Stimulated activated CD8-positive, alpha-beta memory T cell treated with anti-CD3 and anti-CD28 coated beads, Interleukin-12 subunit alpha, Interleukin-12 subunit beta, amount 100 ng/mL, for 24 hours (primary cell): ENCODE results near the gene MED27.

Experiments used
- DNase-seq: peaks from one replicate; pipeline ENCODE4 v3.0.0-alpha.2; 2020; ENCODE audit errors: extremely low read depth

MED27 gene

DNA sequence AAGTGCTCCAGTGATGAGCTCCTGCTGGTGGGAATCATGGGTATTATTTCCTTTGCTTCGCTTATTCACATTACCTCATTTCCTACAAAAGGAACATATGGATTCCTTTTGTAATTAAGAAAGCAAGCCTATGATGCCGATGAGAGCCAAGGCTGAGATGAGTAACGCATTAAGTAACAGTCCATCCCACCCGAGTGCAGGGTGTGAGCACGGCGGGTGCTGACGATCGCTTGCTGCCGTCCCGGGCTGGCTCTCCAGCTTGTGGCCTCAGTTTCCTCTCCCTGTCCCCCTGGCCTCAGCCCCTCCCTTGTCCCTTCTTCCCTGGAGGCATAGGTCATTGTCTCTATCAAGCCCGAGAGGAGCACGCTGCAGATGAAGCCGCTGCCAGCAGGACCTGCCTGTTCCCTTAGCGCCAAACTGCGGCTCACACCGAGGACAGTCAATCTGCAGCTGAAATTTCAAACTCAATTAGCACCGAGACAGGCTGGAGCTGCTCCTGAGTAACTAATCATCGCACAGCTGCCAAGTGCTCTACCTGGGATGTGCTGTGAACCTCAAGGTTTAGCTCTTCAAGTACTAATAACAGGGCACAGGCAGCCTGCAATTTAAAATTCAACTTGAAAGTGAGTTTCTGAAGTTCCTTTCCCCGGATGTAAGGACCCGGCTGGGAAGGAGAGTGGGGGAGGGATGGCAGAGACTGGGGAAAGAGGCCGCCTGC, 224.6 kb downstream of the MED27 start:
- DNase-seq = no peak

DNA sequence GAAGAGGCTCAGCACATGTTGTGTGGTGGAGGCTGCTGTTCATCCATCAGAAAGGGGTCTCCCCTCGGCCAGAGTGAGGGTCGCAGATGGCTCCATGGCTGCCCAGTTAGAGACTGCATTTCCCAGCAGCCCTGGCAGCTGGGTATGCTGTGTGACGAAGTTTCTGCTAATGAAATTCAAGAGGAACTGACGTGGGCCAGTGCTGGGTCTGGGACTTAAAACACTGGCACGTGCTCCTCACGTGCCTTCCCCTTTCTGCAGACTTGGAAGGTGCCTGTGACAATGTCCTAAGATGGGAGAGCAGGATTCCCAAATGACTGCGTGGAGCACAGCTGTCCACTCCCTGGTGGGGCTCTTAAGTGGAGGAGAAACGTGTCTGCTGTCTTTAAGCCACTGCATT, 225.3 kb downstream of the MED27 start:
- DNase-seq = no peak

DNA sequence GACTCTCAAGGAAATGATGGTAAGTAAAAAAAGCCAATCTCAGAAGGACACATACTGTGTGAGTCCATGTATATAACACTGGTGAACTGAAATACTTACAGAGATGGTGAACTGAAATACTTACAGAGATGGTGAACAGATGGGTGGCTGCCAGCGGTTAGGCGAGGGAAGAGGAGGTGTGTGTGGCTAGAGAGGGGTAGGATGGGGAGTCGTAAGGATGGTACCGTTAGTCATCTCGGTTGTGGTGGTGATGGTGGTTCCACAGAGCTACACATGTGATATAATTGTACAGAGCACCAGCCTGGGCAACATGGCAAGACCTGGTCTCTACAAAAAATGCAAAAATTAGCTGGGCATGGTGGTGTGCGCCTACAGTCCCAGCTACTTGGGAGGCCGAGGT, 226.2 kb downstream of the MED27 start:
- no peak for DNase-seq

DNA sequence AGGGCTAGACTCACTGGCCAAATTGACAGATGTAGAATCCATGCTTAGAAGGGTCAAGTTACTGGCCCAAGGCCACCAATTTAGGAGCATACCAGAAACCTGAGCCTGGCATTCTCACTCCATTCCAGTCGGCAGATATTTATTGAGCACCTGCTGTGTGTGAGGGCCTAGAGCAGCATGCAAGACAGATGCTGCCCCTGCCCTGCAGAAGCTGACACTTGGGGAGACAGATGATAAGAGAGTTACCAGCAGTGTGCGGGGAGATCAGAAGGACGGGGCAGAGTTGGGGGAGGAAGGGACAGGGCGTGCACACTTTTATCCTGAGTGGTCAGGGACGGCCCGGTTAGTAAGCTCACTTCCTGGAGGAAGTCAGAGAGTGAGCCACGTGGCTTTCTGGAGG, 228.3 kb downstream of the MED27 start:
- no peak for DNase-seq

DNA sequence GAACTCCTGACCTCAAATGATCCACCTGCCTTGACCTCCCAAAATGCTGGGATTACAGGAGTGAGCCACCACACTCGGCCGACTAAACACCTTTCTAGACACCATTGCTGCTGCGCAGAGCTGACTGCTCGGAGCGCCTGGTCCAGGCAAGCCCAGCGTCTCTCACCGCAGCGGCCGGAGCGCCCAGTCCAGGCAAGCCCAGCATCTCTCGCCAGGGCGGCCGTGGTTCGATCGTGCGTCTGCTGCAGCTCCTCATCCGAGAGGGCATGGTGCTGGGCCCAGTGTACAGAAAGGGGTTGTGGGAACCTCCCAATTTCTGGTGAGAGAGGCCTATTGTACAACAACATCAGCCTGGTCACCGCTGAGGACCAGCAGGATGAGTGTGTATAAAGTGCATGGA, 230.3 kb downstream of the MED27 start:
- no peak for DNase-seq

DNA sequence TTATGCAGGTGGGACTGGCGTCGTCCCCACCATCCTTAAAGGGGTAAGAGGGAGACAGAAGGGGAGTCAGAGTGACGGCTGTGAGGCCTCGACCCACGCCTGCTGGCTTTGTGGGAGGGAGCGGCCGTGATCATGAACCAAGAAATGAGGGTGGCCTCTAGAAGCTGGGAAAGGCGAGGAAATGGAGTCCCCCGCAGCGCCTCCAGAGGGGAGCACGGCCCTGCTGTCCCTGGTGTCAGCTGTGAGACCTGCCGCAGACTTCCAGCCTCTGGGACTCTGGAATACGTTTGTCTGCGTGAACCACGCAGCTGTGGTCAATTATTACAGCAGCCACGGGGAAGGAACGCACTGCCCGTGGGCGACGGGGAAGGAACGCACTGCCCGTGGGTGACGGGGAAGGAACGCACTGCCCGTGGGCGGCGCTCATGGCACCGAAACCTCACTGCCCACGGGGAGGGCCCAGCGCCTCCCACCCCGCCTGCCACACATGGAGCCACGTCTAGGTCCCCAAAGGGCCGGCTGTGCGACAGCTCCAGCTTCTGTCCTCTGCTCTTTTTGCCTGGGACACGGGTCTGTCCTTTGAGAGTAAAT, 231.0 kb downstream of the MED27 start:
- DNase-seq = no peak

DNA sequence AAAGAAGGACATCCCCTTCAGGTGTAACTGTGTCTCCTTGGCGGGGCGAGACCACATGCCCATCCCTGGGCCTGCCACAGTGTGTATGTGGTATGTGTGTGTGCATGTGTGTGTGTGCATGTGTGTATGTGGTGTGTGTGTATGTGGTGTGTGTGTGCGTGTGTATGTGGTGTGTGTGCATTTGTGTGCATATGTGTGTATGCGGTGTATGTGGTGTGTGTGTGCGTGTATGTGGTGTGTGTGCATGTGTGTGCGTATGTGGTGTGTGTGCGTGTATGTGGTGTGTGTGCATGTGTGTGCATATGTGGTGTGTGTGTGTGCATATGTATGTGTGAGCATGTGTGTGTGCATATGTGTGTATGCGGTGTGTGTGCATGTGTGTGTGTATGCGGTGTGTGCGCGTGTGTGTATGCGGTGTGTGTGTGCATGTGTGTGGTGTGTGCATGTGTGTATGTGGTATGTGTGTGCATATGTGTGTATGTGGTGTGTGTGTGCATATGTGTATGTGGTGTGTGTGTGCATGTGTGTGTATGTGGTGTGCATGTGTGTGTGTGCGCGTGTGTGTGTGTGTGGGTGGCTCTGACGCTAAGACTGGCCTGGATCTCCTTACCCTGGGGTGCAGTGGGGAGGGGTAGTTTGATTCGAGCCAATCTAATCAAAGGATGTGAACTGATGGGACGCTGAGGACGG, 231.9 kb downstream of the MED27 start:
- no peak for DNase-seq

DNA sequence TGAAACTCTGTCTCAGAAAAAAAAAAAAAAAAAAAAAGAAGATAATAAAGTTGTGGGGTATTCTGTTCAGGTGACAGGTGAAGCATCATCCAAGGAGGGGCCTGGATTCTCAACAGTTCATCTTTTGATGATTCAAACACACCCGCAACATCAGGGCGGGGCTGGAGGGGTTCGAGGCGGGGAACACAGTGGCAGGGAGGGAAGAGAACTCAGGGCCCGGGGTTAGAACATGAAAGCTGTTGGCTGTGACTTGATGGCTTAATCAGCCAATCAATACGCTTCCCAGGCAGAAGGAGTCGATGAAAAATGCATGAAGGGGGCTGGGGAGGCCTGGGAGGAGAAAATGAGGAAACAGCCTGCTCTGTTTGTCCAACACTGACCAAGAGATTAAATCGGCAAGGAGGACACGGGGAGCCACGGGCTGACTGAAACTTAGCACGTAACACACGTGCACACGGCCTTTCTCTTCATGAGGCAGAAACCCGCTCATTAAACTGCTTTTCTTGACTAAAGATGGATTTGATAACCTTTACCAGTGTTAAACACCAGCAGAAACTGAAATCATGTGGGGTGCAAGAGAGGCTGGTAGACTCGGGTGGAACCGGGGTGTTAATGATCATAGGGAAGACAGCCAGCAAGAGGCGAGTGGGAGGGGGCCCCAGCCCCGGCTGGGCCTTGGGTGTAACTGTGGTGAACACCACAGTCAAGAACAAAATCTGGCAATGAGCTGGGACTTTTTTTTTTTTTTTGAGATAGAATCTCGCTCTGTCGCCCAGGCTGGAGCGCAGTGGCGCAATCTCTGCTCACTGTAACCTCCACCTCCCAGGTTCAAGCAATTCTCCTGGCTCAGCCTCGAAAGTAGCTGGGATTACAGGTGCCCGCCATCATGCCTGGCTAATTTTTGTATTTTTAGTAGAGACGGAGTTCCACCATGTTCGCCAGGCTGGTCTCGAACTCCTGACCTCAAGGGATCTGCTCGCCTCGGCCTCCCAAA, 234.1 kb downstream of the MED27 start:
- no peak for DNase-seq

DNA sequence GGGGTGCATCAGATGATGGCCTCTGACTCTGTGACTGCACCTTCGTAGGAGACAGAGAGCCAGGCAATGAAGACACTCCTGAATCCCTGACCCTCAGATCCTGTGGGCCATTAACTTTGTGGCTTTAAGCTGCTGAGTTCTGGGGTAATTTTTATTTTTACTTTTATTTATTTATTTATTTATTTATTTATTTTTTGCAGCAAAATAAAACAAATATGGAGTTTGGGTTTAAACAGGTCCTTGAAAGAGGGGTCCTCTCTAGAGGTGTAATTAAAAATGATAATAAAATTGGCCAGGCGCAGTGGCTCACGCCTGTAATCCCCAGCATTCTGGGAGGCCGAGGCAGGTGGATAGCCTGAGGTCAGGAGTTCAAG, 234.9 kb downstream of the MED27 start:
- DNase-seq = no peak

DNA sequence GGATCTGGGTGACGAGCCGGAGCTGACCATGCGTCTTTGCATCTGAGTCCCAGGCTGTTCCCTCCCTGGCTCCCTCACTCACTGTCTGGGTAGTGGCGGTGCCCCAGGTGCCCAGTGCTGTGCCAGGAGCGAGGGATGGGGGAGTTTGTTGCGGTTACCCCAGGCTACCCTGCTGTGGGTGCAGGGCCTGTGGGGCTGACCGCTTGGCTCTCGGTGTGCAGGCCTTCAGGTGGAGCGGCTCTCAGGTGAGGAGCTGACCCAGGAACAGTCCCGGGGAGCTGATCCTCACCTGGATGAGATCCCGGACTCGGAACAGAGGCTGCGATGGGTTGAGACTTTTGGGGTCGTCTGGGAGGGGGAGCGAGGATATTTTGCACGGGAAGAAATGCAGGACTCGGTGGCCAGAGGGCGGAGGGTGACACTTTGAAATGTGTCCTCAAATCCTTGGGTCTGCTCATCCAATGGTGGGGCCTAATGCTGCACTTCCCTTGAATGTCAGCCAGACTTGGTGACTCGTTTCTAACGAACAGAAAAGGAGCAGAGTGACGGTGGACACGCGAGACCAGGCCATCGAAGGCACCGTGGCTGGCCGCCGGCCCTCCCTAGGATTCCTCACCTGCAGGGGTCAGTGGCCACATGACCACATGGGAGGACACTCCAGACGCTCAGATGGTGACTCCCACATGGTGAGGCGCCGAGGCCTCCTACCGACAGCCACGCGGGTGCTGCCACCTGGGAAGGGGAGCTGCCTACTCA, 235.5 kb downstream of the MED27 start:
- no peak for DNase-seq

DNA sequence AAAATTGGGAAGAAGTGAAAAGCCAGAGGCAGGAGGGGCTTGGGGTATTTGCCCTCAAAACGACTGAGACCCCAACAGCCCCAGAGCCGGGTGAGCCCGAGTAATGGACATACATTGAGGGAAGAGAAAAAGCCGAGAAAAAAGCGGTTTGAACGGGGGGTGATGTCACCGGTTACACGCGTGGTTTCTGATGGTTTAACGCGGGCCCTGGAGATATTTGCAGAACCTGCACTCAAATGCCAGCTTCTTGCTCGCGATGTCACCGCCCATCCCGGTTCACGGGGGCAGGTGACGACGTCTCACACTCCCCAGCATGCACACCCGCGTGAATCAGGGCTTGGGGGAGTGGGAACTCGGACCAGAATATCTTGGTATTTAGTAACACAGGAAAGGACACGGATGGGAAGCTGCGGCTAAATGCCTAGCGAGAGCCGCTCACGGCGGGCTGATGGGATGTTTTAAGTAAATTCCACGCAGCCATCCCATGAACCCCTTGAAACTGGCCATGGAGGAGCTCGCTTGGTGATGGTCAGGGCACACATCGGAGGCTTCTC, 237.8 kb downstream of the MED27 start:
- no peak for DNase-seq

DNA sequence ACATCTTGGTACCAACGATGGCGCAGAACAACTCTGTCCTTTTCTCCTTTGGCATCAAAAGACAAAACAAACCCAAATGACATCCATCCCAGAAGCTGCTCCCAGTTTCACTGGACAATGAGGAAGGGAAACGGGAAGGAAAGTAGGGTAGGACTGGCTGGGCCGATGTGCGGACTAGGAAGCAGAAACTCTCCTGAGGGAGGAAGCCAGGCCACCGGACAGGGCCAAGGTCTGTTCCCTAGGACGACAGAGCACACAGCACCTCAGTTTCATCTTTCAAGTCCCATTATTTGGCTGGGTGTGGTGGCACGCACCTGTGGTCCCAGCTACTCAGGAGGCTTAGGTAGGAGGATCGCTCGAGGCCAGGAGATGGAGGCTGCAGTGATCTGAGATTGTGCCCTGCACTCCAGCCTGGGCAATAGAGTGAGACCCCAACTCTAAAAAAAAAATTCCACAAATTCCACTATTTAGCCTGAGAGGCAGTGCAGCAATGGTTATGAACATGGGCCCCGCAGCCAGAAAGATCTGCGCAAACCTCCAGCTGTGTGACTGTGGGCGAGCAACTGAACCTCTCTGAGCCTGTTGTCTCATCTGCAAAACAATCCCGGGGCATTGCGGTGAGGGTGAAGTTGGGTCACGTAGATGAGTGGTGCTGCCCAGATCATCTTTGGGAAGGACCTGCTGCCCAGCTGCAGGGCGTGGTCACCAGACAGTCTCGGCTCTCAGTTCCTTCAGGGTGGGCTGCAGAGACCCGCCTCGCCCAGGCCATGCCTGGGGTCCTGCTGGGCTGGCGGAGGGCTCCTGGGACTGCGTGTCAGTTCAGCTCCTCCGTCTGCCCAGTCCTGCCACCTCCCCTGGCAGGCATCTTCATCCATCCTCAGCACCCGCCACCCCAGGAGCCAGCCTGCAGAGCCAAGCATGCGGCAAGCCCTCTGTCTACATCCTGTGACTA, 238.6 kb downstream of the MED27 start:
- no peak for DNase-seq

DNA sequence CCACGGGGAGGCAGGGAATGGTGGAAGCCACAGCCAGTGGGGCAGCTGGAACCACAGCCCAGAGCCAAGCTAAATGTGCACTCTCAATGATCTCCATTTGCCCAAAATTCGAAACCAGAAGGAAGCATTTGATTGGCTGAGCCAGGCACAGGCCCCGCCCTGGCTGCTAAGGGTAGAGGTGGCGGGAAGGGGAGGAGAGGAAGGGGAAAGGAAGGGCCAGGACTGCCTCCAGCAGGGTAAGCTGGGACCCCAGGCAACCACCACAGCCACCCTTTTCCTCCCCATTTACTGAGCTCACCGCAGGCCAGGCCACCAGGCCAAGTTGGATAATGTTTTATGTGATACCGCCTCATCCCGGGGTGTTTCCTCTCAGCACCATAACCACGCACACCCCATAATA, 239.4 kb downstream of the MED27 start:
- DNase-seq = no peak

DNA sequence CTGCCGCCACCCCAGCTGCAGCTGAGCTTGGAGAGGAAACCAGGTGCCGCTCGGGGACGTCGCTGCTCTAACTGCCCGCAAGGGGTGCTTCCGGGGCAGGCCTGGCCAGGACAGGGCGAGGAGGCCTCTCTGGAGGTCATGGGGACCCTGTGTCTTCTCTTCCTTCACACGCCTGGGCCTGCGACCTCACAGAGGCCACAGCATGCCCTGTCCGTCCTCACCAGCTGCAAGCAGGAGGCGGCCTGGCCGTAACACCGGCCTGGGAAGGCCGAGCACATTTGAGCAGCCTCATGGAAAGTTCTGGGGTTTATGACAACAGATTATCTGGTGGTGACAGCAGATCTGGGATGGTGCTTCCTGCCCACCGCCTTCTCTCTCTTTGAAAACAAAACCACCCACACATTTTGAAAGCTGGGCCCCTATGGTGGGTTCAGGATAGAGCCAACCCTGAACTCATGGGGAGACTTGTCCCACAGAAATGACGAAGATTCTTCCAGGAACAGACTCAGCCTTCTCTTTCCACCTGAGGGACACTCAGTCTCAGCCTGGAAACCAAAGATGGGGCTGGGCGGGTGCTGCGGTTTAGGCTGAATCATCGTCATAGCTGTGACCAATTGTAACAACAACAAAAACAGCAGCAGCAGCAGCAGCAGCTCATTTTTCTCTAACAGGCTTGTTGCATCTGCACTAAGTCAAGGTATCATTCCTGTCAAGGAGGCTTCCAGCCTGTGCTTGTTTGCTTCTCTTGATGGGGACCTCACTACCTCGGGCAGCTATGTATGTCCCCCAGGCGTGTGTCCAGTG, 240.2 kb downstream of the MED27 start:
- DNase-seq = peak; percentile 11

DNA sequence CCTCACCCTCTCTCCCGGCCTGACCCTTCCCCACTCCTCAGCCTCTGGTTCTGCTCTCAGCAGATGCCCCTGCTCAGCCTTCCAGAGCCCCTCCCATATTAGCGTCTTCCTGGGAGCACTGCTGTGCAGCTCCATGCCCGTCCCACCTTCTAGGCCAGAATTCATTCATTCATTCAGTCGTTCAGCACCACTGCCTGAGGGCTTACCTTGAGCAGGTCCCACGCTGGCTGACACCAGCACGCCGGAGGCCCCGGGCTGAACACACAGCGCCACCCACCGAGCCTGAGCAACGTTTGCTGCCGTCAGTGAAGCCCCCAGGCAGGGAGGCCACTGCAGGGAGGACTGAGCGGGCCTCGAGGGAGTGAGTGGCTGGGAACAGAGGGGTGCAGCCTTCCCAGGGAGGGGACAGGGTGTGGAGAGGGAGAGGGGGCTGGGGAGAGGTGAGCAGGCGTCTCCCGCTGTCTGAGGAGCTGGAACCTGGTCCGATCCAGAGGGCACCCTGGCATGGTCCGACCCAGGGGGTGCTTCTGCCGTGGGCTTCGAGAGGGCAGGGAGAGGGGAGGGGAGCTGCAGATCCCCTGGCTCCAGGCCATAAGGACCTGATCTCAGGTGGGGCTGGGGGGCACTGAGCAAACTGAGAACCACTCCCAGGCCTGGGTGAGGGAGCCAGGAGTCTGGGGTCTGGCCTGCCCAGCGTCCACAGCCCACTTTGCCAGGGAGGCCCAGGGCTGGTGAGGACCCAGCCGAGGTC, 241.0 kb downstream of the MED27 start:
- DNase-seq = no peak

DNA sequence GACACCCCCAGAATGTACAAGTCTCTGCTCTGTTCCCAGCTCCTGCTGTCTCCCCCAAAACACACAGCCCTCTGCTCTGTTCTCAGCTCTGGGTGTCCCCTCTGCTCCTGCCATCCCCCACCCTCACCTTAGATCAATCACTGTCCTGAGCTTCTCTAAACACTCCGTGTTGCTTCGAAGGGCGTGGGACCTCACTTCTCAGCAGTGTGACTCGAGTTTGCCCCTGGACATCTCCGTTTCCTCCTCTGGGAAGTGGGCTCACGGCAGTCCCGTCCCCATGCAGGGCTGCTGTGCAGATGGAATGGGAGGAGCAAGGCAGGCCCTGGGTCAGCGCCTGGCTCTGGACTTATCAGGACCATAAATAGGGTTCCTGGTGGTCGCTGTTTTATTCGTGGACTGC, 241.8 kb downstream of the MED27 start:
- no peak for DNase-seq

DNA sequence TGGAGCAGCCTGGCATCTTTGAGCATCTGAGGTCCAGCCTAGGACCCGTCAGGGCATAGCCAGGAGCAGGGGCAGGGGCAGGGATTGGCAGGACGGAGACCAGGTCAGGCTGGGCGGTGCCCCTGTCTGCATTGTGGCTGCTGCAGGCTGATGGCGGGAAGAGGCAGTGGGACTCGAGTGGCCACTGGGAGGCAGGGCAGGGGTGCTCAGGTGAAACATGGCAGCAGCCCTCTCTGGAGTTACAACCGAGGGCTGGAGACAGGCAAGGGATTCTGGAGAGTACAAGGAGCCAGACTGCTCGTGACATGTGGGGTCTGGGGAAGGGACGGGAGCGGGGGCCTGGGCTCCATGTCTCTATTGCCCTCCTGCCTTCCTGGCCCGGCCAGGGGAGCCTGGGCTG, 242.4 kb downstream of the MED27 start:
- DNase-seq = no peak

DNA sequence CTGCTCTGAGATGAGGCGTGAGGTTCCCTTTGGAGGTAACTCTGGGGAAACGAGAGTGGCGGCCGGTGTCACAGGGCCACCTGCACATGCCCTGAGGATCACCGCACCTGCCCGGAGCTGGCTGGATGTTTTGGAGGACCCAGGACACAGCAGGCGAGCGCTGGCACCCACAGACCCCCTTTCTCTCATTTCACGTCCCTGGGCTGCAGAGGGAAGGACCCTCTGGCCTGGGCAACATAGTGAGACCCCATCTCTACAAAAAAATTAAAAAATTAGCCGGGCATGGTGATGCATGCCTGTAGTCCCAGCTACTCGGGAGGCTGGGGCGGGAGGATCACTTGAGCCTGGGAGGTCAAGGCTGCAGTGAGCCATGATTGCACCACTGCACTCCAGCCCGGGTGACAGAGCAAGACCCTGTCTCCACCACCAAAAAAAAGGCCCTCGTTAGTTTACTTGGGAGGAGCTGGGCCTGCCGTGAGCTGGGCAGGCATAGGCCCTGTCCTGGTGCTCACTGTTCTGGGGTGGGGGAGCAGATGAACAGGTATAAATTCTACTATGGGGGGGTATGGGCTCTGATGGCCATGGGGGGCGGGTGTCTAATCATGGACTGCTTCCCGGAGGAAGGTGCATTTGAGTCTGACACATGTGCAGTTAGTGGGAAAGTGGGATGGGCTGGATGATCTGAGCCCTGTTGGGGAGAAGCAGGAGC, 242.9 kb downstream of the MED27 start:
- DNase-seq = no peak
